Osteoblast (primary cell): ENCODE measurements around the gene PTBP2. TPM values are rescaled to one million over a fixed set of nuclear protein-coding genes. Genes with fewer than 3 reads are reported as not detected.

Source experiments
- DNase-seq: peaks from one replicate; pipeline ENCODE4 v3.0.0; 2011; ENCODE audit warnings: low spot score, mixed read lengths; ENCODE audit not compliant: insufficient read length; ENCODE audit errors: missing footprints
- H2AFZ ChIP-seq: 2 replicates; pipeline ENCODE4 v1.6.0; 2011; ENCODE audit warnings: mild to moderate bottlenecking, low read length
- H3K27ac ChIP-seq: 2 replicates; pipeline ENCODE4 v1.5.1; 2011; ENCODE audit warnings: mild to moderate bottlenecking, low read depth, low read length, moderate library complexity
- H3K27me3 ChIP-seq: 2 replicates; pipeline ENCODE4 v1.6.0; 2012; ENCODE audit warnings: mild to moderate bottlenecking, control low read depth, inconsistent platforms, low read length, moderate library complexity; ENCODE audit not compliant: insufficient read depth
- H3K36me3 ChIP-seq: 2 replicates; pipeline ENCODE4 v1.5.1; 2011; ENCODE audit warnings: mild to moderate bottlenecking, low read length, control low read depth, moderate library complexity; ENCODE audit not compliant: insufficient read depth
- H3K4me1 ChIP-seq: 2 replicates; pipeline ENCODE4 v1.5.1; 2011; ENCODE audit warnings: mild to moderate bottlenecking, low read length, control low read depth, moderate library complexity; ENCODE audit not compliant: insufficient read depth
- H3K4me2 ChIP-seq: 2 replicates; pipeline ENCODE4 v1.6.0; 2011; ENCODE audit warnings: mild to moderate bottlenecking, low read length; ENCODE audit not compliant: insufficient read depth
- H3K4me3 ChIP-seq: fragments of 200-600 bp; sonication (generic); 3 replicates; pipeline ENCODE4 v1.5.1; 2012; ENCODE audit warnings: mild to moderate bottlenecking, low read length, inconsistent platforms; ENCODE audit not compliant: insufficient read depth
- H3K79me2 ChIP-seq: 2 replicates; pipeline ENCODE4 v1.6.0; 2012; ENCODE audit warnings: mild to moderate bottlenecking, low read length, control low read depth, inconsistent platforms; ENCODE audit not compliant: insufficient read depth
- H3K9me3 ChIP-seq: 2 replicates; pipeline ENCODE4 v1.5.1; 2011; ENCODE audit warnings: low read depth, low read length, control low read depth
- H4K20me1 ChIP-seq: 2 replicates; pipeline ENCODE4 v1.6.0; 2012; ENCODE audit warnings: mild to moderate bottlenecking, low read length, control low read depth; ENCODE audit not compliant: insufficient read depth
- total RNA-seq: library from RNA; depleted of rRNA; stranded (reverse); fragments of >200 nt; gene quantifications from 2 replicates; pipeline ENCODE4 v1.2.3, GENCODE V29; 2012
- TF ChIP-seq, protein P1 (sequence below): IDR thresholded peaks from 2 replicates; pipeline ENCODE4 v1.5.1; 2011; ENCODE audit warnings: mild to moderate bottlenecking, low read depth, low read length, moderate library complexity; ENCODE audit errors: extremely low read depth

Gene PTBP2
- total RNA-seq, 1 donor = 17.0 TPM

DNA sequence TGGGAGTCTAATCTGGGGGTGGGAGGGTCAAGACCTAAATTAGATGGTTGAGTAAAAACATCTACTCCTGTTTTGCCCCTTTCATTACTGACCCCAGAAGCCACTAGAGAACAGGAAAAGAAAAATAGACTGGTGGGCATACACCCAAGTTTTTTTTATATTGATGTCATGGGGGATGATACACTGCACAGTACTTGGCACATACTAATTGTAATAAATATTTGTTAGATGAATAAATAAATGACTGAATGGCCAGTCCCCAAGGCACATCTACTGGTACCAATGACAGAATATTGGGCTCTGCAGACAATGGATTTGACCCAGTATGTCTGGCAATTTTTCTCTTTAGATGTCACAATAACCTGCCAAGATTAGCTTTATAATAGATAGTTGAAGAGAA, 36.8 kb upstream of the PTBP2 start:
- Histone ChIP-seq H4K20me1 (no peaks in the 10 kb centered on the region), H2AFZ (no peak overlapping the region), H3K4me3 (no peak overlapping the region), H3K79me2 (no peaks in the 10 kb centered on the region), H3K27me3 (no peaks in the 10 kb centered on the region), H3K27ac (no peak overlapping the region), H3K4me1 (no peaks in the 10 kb centered on the region), H3K36me3 (no peaks in the 10 kb centered on the region), H3K4me2 (no peak overlapping the region), H3K9me3 (no peaks in the 10 kb centered on the region)
- TF ChIP-seq, protein P1, sequence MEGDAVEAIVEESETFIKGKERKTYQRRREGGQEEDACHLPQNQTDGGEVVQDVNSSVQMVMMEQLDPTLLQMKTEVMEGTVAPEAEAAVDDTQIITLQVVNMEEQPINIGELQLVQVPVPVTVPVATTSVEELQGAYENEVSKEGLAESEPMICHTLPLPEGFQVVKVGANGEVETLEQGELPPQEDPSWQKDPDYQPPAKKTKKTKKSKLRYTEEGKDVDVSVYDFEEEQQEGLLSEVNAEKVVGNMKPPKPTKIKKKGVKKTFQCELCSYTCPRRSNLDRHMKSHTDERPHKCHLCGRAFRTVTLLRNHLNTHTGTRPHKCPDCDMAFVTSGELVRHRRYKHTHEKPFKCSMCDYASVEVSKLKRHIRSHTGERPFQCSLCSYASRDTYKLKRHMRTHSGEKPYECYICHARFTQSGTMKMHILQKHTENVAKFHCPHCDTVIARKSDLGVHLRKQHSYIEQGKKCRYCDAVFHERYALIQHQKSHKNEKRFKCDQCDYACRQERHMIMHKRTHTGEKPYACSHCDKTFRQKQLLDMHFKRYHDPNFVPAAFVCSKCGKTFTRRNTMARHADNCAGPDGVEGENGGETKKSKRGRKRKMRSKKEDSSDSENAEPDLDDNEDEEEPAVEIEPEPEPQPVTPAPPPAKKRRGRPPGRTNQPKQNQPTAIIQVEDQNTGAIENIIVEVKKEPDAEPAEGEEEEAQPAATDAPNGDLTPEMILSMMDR = no peak
- DNase-seq = no peak

DNA sequence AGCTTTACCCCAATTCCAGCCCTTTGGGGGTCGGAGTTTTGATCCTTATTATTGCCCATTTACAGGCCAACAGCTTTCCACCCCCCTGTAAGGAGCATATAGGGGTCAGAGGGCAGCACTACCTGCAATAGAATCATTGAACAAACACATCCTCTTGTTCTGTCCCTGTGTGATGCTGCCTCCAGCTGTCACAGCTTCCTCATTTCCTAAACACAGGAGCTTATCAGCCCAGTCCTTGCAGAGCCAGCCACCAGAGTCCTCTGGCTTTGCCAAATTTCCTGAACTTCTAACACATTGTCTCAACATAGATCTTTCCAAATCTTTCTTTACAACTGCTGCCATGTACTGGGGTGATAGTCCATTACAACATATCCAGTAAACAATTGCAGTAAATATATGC, 32.8 kb upstream of the PTBP2 start:
- DNase-seq = no peak
- H3K4me1 ChIP-seq = no peaks in the 10 kb centered on the region
- H3K27me3 ChIP-seq = no peaks in the 10 kb centered on the region
- TF ChIP-seq, protein P1 = no peak
- H3K4me2 ChIP-seq = no peak overlapping the region
- no peak overlapping the region for H3K4me3 ChIP-seq
- H4K20me1 ChIP-seq = no peaks in the 10 kb centered on the region
- no peak overlapping the region for H3K27ac ChIP-seq
- no peaks in the 10 kb centered on the region for H3K9me3 ChIP-seq
- H2AFZ ChIP-seq = no peak overlapping the region
- H3K79me2 ChIP-seq = no peaks in the 10 kb centered on the region
- H3K36me3 ChIP-seq = no peaks in the 10 kb centered on the region

DNA sequence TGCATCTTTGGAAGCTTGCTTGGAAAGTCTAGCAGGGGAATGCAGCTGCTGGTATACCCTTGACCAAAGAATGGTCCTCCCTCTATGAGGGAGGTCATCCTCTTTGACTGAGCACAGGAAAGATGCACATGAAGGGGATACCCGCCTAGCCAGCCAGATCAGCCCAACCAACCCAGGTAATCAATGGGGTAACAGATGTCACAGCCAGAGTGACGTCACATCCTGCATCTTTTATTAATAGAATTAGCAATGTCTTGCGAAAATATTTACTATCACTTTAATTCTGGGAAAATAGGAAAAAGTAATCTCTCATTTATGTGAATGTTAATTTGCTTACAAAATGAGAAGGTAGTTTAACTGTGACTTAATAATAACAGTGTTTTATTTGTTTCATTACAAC, 25.6 kb upstream of the PTBP2 start:
- Histone ChIP-seq H3K9me3 (no peaks in the 10 kb centered on the region), H3K36me3 (no peaks in the 10 kb centered on the region), H3K4me3 (no peak overlapping the region), H3K4me1 (no peaks in the 10 kb centered on the region), H4K20me1 (no peaks in the 10 kb centered on the region), H3K4me2 (no peak overlapping the region), H2AFZ (no peak overlapping the region), H3K27ac (no peak overlapping the region), H3K79me2 (no peaks in the 10 kb centered on the region), H3K27me3 (no peaks in the 10 kb centered on the region)
- TF ChIP-seq, protein P1 = no peak
- DNase-seq = no peak

DNA sequence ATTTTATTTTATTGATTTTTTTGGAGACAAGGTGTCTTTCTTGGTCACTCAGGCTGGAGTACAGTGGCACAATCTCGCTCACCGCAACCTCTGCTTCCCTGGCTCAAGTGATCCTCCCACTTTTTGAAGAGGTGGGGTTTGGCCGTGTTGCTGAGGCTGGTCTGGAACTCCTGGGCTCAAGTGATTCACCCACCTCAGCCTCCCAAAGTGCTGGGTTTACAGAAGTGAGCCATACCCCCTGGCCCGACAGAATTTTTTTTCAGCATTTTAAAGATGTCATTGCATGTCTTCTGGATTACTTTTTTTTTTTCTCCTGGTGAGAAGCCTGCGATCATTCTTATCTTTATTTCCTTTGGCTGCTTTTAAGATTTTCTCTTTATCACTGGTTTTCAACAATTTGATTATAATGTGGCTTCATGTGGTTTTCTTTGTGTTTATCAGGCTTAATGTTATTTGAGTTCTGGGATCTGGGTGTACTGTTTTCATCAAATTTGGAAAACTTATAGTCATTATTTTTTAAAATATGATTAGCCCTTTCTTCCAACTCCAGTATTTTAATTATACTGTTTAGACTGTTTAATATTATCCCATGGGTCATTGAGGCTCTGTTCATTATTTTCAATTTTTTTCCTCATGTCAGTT, 23.1 kb upstream of the PTBP2 start:
- Histone ChIP-seq H3K9me3 (no peaks in the 10 kb centered on the region), H3K79me2 (no peaks in the 10 kb centered on the region), H3K4me2 (no peak overlapping the region), H3K36me3 (no peaks in the 10 kb centered on the region), H4K20me1 (no peaks in the 10 kb centered on the region), H3K4me1 (no peaks in the 10 kb centered on the region), H3K4me3 (no peak overlapping the region), H3K27ac (no peak overlapping the region), H3K27me3 (no peaks in the 10 kb centered on the region), H2AFZ (no peak overlapping the region)
- no peak for DNase-seq
- TF ChIP-seq, protein P1 = no peak
